ENCODE results near the gene GSTA2. TPM values are rescaled to one million over a fixed set of nuclear protein-coding genes. Genes with fewer than 3 reads are reported as not detected.

The GSTA2 gene
- total RNA-seq, 1 experiment from 2014 or later = not detected

- intact Hi-C loops (cut with micrococcal nuclease; ENCODE audit: unreplicated experiment) = loop anchor here (10.0 kb wide), 1 partner anchor 90 kb away; no protein-coding TSS in a partner anchor
- H3K9me3 ChIP-seq (ENCODE audit: insufficient read depth, low read depth) = no peaks in the 10 kb centered on the region; the same call in 1 of the 2 replicates
- CTCF ChIA-PET = no interaction called here
- no peaks in the 10 kb centered on the region for H3K27me3 ChIP-seq (ENCODE audit: insufficient read depth, low read depth)
- no peaks in the 10 kb centered on the region for H3K36me3 ChIP-seq (ENCODE audit: low read depth)
- H3K27ac ChIP-seq = peak overlapping the region; percentile 89
- BruUV-seq (replicated peaks) = no TSS peak
- H2AFZ ChIP-seq = no peak overlapping the region
- TF ChIP-seq CTCF (conservative IDR thresholded peaks at IDR 0.05) (no peak), EZH2 (IDR thresholded peaks at IDR 0.05; ENCODE audit: low read depth) (no peak)
- H3K4me1 ChIP-seq (replicated peaks; ENCODE audit: insufficient read depth) = peaks cover 34% of the 10 kb centered on the region
- no peak for DNase-seq
- POLR2A ChIA-PET (ENCODE audit: unreplicated experiment) = no interaction called here
- H3K79me2 ChIP-seq (ENCODE audit: low read depth) = no peaks in the 10 kb centered on the region
- H3K9me2 ChIP-seq (ENCODE audit: insufficient read depth) = no peaks in the 10 kb centered on the region
- H3K4me3 ChIP-seq = no peak overlapping the region
- no peaks in the 10 kb centered on the region for H4K20me1 ChIP-seq (ENCODE audit: insufficient read depth)
- peaks cover 17% of the 10 kb centered on the region for H3F3A ChIP-seq (ENCODE audit: insufficient read depth, low read depth)
- peak overlapping the region; percentile 54 for H3K4me2 ChIP-seq
Measured at GRCh38 chr6:52725143-52725534, 38.1 kb downstream of the GSTA2 start.

GRCh38 chr6:52724406-52725121, 38.7 kb downstream of the GSTA2 start:
- peak overlapping the region; percentile 89 for H3K27ac ChIP-seq
- no peaks in the 10 kb centered on the region for H3K79me2 ChIP-seq (ENCODE audit: low read depth)
- H3K9me2 ChIP-seq (ENCODE audit: insufficient read depth) = no peaks in the 10 kb centered on the region
- H3K4me2 ChIP-seq = peak overlapping the region; percentile 54
- no peaks in the 10 kb centered on the region for H3K27me3 ChIP-seq (ENCODE audit: insufficient read depth, low read depth)
- no peak overlapping the region for H2AFZ ChIP-seq
- POLR2A ChIA-PET (ENCODE audit: unreplicated experiment) = no interaction called here
- intact Hi-C loops (cut with micrococcal nuclease; ENCODE audit: unreplicated experiment) = loop anchor here (1.0 to 10.0 kb wide), 2 partner anchors 90 to 271 kb away; partner anchors contain the start of gene GSTA4
- no peaks in the 10 kb centered on the region for H3K36me3 ChIP-seq (ENCODE audit: low read depth)
- peaks cover 34% of the 10 kb centered on the region for H3K4me1 ChIP-seq (replicated peaks; ENCODE audit: insufficient read depth)
- CTCF ChIA-PET = interaction anchor here (0.6 kb wide), 1 partner anchor 317 kb away, joined by 6 read pairs; no protein-coding TSS in a partner anchor
- H3F3A ChIP-seq (ENCODE audit: insufficient read depth, low read depth) = peaks cover 17% of the 10 kb centered on the region
- peak; percentile 39 to 40 for DNase-seq
- BruUV-seq (replicated peaks) = no TSS peak
- H3K9me3 ChIP-seq (ENCODE audit: insufficient read depth, low read depth) = no peaks in the 10 kb centered on the region; the same call in 1 of the 2 replicates
- TF ChIP-seq CTCF (conservative IDR thresholded peaks at IDR 0.05) (peak; percentile 70), EZH2 (IDR thresholded peaks at IDR 0.05; ENCODE audit: low read depth) (no peak)
- no peaks in the 10 kb centered on the region for H4K20me1 ChIP-seq (ENCODE audit: insufficient read depth)
- H3K4me3 ChIP-seq = no peak overlapping the region

GRCh38 chr6:52724042-52724405, 39.3 kb downstream of the GSTA2 start:
- Histone ChIP-seq H3K9me3 (ENCODE audit: insufficient read depth, low read depth) (no peaks in the 10 kb centered on the region; the same call in 1 of the 2 replicates), H3K36me3 (ENCODE audit: low read depth) (no peaks in the 10 kb centered on the region), H3K79me2 (ENCODE audit: low read depth) (no peaks in the 10 kb centered on the region), H3K27me3 (ENCODE audit: insufficient read depth, low read depth) (no peaks in the 10 kb centered on the region), H3K4me2 (no peak overlapping the region), H3K4me1 (replicated peaks; ENCODE audit: insufficient read depth) (peaks cover 34% of the 10 kb centered on the region), H3K27ac (no peak overlapping the region), H2AFZ (no peak overlapping the region), H3K9me2 (ENCODE audit: insufficient read depth) (no peaks in the 10 kb centered on the region), H3K4me3 (no peak overlapping the region), H4K20me1 (ENCODE audit: insufficient read depth) (no peaks in the 10 kb centered on the region), H3F3A (ENCODE audit: insufficient read depth, low read depth) (peaks cover 17% of the 10 kb centered on the region)
- CTCF ChIA-PET = interaction anchor here (0.6 kb wide), 1 partner anchor 316 kb away, joined by 6 read pairs; no protein-coding TSS in a partner anchor
- TF ChIP-seq EZH2 (IDR thresholded peaks at IDR 0.05; ENCODE audit: low read depth) (no peak), CTCF (conservative IDR thresholded peaks at IDR 0.05) (no peak)
- no peak for DNase-seq
- POLR2A ChIA-PET (ENCODE audit: unreplicated experiment) = no interaction called here
- BruUV-seq (replicated peaks) = no TSS peak
- intact Hi-C loops (cut with micrococcal nuclease; ENCODE audit: unreplicated experiment) = loop anchor here (1.0 to 10.0 kb wide), 2 partner anchors 91 to 271 kb away; partner anchors contain the start of gene GSTA4

All from PC-9 (cell line).